Measurements from ENCODE around the gene UQCR10.

DNA sequence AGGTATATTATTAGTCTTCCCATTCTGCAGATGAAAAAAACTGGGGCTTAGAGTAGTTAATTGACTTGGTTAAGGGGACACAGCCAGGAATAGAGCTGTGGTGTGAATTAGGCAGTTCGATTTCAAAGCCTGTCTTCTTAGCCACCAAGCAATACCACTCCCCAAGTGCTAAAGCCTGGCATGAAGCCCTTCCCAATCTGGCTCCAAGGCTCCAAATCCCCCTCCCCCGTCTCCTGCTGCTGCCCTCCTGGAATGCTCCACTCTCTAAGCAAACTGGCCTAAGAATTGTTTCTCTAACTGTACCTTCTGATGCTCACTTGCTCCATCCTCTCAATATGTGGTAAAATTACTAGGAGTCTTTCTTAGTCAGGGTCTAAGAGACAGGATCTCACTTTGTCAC, 52.3 kb downstream of the UQCR10 start:
- no peak for TF ChIP-seq GATA2 (IDR thresholded peaks at IDR 0.05; ENCODE audit: low read depth, low read length)
- no peak for TF ChIP-seq GATA3 (IDR thresholded peaks at IDR 0.05; ENCODE audit: low read depth, low read length)
